ENCODE measurements around the gene ZNF670.

ZNF670 gene

DNA sequence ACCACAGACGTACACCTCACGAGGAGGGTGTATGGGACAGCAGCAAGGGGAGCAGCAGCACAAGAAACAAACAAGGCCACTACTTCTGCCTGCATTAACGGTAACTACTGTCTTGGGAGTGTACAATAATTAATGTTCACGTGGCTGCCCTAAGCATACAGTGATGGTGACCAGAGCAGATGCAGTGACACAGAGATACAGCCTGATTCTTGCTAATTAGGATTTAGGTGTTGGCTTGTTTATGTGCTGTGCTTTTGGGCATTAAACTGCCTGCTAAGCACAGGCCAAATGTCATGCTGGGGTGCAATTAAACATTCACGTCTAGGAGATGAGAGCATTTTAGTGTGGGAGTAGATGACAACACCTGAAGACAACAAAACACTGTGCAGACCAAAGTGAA is 18.3 kb upstream of the ZNF670 start:
- CTCF ChIA-PET = no interaction called here
- POLR2A ChIA-PET = no interaction called here
- no peak for DNase-seq (ENCODE audit: extremely low spot score)
- TF ChIP-seq NFRKB (IDR thresholded peaks at IDR 0.05) (no peak), FOXM1 (IDR thresholded peaks at IDR 0.05; ENCODE audit: borderline replicate concordance) (no peak), TARDBP (IDR thresholded peaks at IDR 0.05) (no peak), CTBP1 (IDR thresholded peaks at IDR 0.05; ENCODE audit: borderline replicate concordance) (no peak), SUZ12 (IDR thresholded peaks at IDR 0.05) (no peak), BHLHE40 (IDR thresholded peaks at IDR 0.05; ENCODE audit: borderline replicate concordance) (no peak)
- TF ChIP-seq, protein P1, sequence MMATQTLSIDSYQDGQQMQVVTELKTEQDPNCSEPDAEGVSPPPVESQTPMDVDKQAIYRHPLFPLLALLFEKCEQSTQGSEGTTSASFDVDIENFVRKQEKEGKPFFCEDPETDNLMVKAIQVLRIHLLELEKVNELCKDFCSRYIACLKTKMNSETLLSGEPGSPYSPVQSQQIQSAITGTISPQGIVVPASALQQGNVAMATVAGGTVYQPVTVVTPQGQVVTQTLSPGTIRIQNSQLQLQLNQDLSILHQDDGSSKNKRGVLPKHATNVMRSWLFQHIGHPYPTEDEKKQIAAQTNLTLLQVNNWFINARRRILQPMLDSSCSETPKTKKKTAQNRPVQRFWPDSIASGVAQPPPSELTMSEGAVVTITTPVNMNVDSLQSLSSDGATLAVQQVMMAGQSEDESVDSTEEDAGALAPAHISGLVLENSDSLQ (IDR thresholded peaks at IDR 0.05) = no peak

DNA sequence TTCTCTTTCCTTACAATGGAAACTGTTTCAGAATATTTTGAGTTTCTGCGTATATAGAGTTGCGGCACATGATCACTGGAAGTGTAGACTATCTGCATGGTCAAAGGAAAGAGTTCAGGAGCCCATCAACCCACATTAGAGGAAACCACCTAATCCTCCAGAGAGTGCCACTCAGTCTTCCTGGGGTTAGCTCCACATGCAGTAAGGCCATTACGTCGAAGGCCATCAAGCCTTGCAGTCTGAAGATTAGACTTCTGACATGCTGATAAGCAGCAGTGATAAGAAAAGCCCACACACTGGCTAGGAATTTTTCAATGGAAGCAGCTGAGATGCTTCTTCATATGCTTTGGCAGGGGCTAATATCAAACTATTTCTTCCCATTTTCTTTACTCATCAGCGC is 17.9 kb upstream of the ZNF670 start:
- TF ChIP-seq HDGF (IDR thresholded peaks at IDR 0.05; ENCODE audit: borderline replicate concordance) (no peak), ELF4 (IDR thresholded peaks at IDR 0.05) (no peak), FOXM1 (IDR thresholded peaks at IDR 0.05; ENCODE audit: borderline replicate concordance) (no peak), NFRKB (IDR thresholded peaks at IDR 0.05) (no peak), FOXA1 (IDR thresholded peaks at IDR 0.05) (no peak), CTBP1 (IDR thresholded peaks at IDR 0.05; ENCODE audit: borderline replicate concordance) (no peak), ARNT (IDR thresholded peaks at IDR 0.05) (no peak)
- ChIA-PET POLR2A (no interaction called here), CTCF (no interaction called here)
- DNase-seq (ENCODE audit: extremely low spot score) = no peak

GRCh38 chr1:247096112-247096511 is 17.5 kb upstream of the ZNF670 start:
- ChIA-PET CTCF (no interaction called here), POLR2A (no interaction called here)
- DNase-seq (ENCODE audit: extremely low spot score) = no peak
- TF ChIP-seq CTBP1 (IDR thresholded peaks at IDR 0.05; ENCODE audit: borderline replicate concordance) (no peak), SUZ12 (IDR thresholded peaks at IDR 0.05) (no peak), HDGF (IDR thresholded peaks at IDR 0.05; ENCODE audit: borderline replicate concordance) (no peak), LEF1 (IDR thresholded peaks at IDR 0.05; ENCODE audit: borderline replicate concordance) (no peak), FOXM1 (IDR thresholded peaks at IDR 0.05; ENCODE audit: borderline replicate concordance) (no peak), SP1 (IDR thresholded peaks at IDR 0.05) (no peak), FOXA1 (IDR thresholded peaks at IDR 0.05) (no peak)

DNA sequence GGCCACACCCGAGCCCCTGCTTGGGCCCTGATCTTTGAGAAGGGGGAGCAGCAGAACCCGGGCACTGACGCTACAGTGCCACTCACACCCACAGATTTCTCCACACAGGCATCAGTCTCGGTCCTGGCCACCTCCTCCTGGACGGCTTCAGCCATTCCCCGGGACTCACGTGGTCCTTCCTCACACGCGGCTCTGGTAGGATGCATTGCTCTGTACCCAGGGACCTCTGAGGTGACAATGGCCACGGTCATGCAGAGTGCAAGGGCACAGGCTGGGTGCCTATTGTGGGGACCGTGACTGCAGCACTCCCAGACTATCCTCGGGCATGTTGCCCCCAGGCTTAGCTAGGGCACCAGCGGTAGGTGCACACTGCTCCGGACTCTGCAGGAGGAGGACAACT is 11.8 kb upstream of the ZNF670 start:
- TF ChIP-seq, protein P1 (IDR thresholded peaks at IDR 0.05) = no peak
- TF ChIP-seq ELF4 (IDR thresholded peaks at IDR 0.05) = no peak
- no peak for TF ChIP-seq CTBP1 (IDR thresholded peaks at IDR 0.05; ENCODE audit: borderline replicate concordance)
- no peak for TF ChIP-seq L3MBTL2 (conservative IDR thresholded peaks at IDR 0.05)
- TF ChIP-seq TARDBP (IDR thresholded peaks at IDR 0.05) = no peak
- TF ChIP-seq FOXK2 (IDR thresholded peaks at IDR 0.05) = no peak
- ChIA-PET CTCF (no interaction called here), POLR2A (no interaction called here)
- no peak for DNase-seq (ENCODE audit: extremely low spot score)

DNA sequence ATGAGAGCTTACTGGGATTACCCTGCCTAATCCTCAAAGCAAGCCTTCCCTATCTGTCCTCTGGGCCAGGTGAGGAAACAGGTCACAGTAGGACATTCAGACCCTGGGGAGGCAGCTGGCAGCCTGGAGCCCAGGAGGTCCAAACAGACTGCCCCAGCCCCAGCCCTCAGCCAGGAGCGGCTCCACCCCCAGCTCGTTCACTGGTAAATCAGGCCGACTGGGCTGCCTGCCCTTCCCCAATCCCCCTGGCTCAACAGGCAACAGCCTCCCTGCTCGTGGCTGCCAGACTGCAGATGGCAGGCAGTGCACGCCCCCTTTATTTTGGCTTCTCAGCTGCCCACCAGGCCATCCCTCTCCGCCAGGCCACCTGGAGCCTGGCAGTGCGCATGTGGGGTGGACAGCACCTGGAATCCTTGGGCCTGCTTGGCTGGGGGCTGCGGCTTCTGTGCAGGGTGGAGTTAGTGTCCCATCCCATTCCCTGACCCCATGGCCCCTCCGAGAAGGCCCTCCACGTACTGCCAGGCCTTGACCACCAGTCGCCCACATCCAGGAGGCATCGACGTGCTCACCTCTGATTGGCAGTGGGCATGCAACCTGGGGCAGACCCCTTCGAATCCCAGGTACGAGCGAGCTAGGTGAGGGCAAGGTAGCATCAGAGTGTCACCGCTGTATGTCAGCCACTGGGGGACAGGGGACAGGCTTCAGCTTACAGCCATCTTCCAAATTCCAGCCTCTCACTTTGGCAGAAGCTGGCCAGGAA is 11.2 kb upstream of the ZNF670 start:
- ChIA-PET CTCF (no interaction called here), POLR2A (no interaction called here)
- no peak for DNase-seq (ENCODE audit: extremely low spot score)
- no peak for TF ChIP-seq FOXK2 (IDR thresholded peaks at IDR 0.05)
- no peak for TF ChIP-seq HDGF (IDR thresholded peaks at IDR 0.05; ENCODE audit: borderline replicate concordance)
- no peak for TF ChIP-seq SP1 (IDR thresholded peaks at IDR 0.05)
- TF ChIP-seq BHLHE40 (IDR thresholded peaks at IDR 0.05; ENCODE audit: borderline replicate concordance) = no peak
- TF ChIP-seq ELF4 (IDR thresholded peaks at IDR 0.05) = no peak
- TF ChIP-seq, protein P1 (IDR thresholded peaks at IDR 0.05) = no peak
- no peak for TF ChIP-seq ZNF384 (IDR thresholded peaks at IDR 0.05)
- no peak for TF ChIP-seq FOXM1 (IDR thresholded peaks at IDR 0.05; ENCODE audit: borderline replicate concordance)
- no peak for TF ChIP-seq SUZ12 (IDR thresholded peaks at IDR 0.05)
- TF ChIP-seq TARDBP (IDR thresholded peaks at IDR 0.05) = no peak
- TF ChIP-seq ARNT (IDR thresholded peaks at IDR 0.05) = no peak
- TF ChIP-seq CTBP1 (IDR thresholded peaks at IDR 0.05; ENCODE audit: borderline replicate concordance) = no peak
- TF ChIP-seq LEF1 (IDR thresholded peaks at IDR 0.05; ENCODE audit: borderline replicate concordance) = no peak

GRCh38 chr1:247088967-247089366 is 10.4 kb upstream of the ZNF670 start:
- TF ChIP-seq SUZ12 (IDR thresholded peaks at IDR 0.05) (no peak), SP1 (IDR thresholded peaks at IDR 0.05) (no peak)
- ChIA-PET POLR2A (no interaction called here), CTCF (no interaction called here)
- no peak for DNase-seq (ENCODE audit: extremely low spot score)

DNA sequence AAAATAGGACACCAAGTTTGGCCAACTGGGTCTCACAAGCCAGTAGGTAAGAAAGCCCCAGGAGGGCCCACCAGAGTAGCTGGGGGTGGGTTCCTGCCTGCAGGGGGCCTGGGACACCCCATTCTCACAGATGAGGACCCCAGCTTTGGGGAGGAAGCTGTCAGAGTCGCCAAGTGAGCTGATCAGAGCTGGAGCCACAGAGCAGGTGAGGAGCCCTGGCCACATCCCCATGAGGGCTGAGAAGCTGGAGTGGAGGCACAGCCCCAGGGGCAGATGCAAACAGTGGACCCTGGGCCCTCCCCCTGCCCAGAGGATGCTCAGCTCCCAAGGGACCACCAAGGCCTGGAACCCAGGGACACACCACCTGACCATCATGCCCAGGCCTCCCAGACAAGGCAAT is 8.6 kb upstream of the ZNF670 start:
- ChIA-PET POLR2A (no interaction called here), CTCF (no interaction called here)
- TF ChIP-seq ARNT (IDR thresholded peaks at IDR 0.05) (no peak), FOXK2 (IDR thresholded peaks at IDR 0.05) (no peak), FOXM1 (IDR thresholded peaks at IDR 0.05; ENCODE audit: borderline replicate concordance) (no peak), ZNF384 (IDR thresholded peaks at IDR 0.05) (no peak), FOXA1 (IDR thresholded peaks at IDR 0.05) (no peak), SP1 (IDR thresholded peaks at IDR 0.05) (no peak), L3MBTL2 (conservative IDR thresholded peaks at IDR 0.05) (no peak), LEF1 (IDR thresholded peaks at IDR 0.05; ENCODE audit: borderline replicate concordance) (no peak), ELF4 (IDR thresholded peaks at IDR 0.05) (no peak), TARDBP (IDR thresholded peaks at IDR 0.05) (no peak), CTBP1 (IDR thresholded peaks at IDR 0.05; ENCODE audit: borderline replicate concordance) (no peak), NFRKB (IDR thresholded peaks at IDR 0.05) (no peak)
- TF ChIP-seq, protein P1 (IDR thresholded peaks at IDR 0.05) = no peak

More for the DNA sequence above, 8.6 kb upstream of the ZNF670 start:
- no peak for DNase-seq (ENCODE audit: extremely low spot score)
